Kidney (tissue), 14 donors: Measurements from ENCODE around the gene SFMBT2. TPM values are rescaled to one million over a fixed set of nuclear protein-coding genes. Genes with fewer than 3 reads are reported as not detected.

Experiments used
- DNase-seq, 5 donors: peaks; one replicate each; pipeline ENCODE4 v3.0.0-alpha.2; 2013 to 2020
- FAIRE-seq: peaks from 2 replicates; lab custom pipeline; 2012; peaks lifted over from hg19 to GRCh38; lab: Jason Lieb, UNC
- H3K27ac ChIP-seq, 2 donors: one replicate each; pipeline ENCODE4 v1.7.0; 2013; ENCODE audit warnings: low read depth in 2 of 2, low read length in 2 of 2, inconsistent platforms in 1 of 2
- H3K27me3 ChIP-seq: one replicate; pipeline ENCODE4 v1.7.1; 2013; ENCODE audit warnings: low read length, inconsistent platforms; ENCODE audit not compliant: control insufficient read depth, insufficient read depth
- H3K36me3 ChIP-seq, 3 donors: one replicate each; pipeline versions ENCODE4 v1.7.0 to v1.7.1; 2013; ENCODE audit warnings: low read length in 3 of 3, control low read depth in 1 of 3, inconsistent platforms in 1 of 3; ENCODE audit not compliant: insufficient read depth in 3 of 3, control insufficient read depth in 2 of 3
- H3K4me1 ChIP-seq, 3 donors: one replicate each; pipeline versions ENCODE4 v1.7.0 to v1.7.1; 2013; ENCODE audit warnings: low read length in 3 of 3, inconsistent platforms in 1 of 3, low read depth in 1 of 3; ENCODE audit not compliant: control insufficient read depth in 2 of 3, insufficient read depth in 2 of 3
- H3K4me3 ChIP-seq, 3 donors: one replicate each; pipeline versions ENCODE4 v1.7.0 to v1.8.1; 2013; ENCODE audit warnings: low read length in 3 of 3, control low read depth in 1 of 3, inconsistent platforms in 1 of 3
- H3K9ac ChIP-seq, 3 donors: one replicate each; pipeline versions ENCODE4 v1.7.0 to v1.7.1; 2013; ENCODE audit warnings: low read length in 3 of 3, control low read depth in 1 of 3, inconsistent platforms in 1 of 3
- H3K9me3 ChIP-seq, 3 donors: one replicate each; pipeline versions ENCODE4 v1.7.0 to v1.7.1; 2013; ENCODE audit warnings: low read length in 3 of 3, control low read depth in 1 of 3, inconsistent platforms in 1 of 3; ENCODE audit not compliant: control insufficient read depth in 2 of 3, insufficient read depth in 1 of 3
- intact Hi-C: fragments of 100-400 bp; cut with DNase I; formaldehyde crosslinking; loops from one replicate; pipeline ENCODE4 v1.11.1; 2022
- polyA plus RNA-seq: library from polyadenylated mRNA; stranded (reverse); fragments of 350-450 nt; fragmentation: Illumina TruSeq; extraction: RNeasy Lipid Tissue Mini Kit (QIAGEN cat#74804); gene quantifications from one replicate; pipeline ENCODE4 v1.2.3, GENCODE V29; 2014; ENCODE audit warnings: low read depth, low replicate concordance; ENCODE audit not compliant: insufficient read depth
- total RNA-seq: library from RNA; stranded (reverse); fragmentation: NEBNext Ultra II Directional; extraction: Animal tissue kit (Norgen Biotek cat#: 25700); gene quantifications from one replicate; pipeline ENCODE4 v1.2.1, GENCODE V29; 2021
- TF ChIP-seq, protein P1 (sequence below): IDR thresholded peaks from 3 replicates; pipeline ENCODE4 v1.5.1; 2012; ENCODE audit warnings: mild to moderate bottlenecking, moderate library complexity, borderline replicate concordance; ENCODE audit not compliant: insufficient read depth; ENCODE audit errors: extremely low read depth
- donor health status: control.
- donor health status: control.
- donor health status: control.
- donor health status: control.
- donor health status: control.
- donor health status: DM: yes; HTN: yes; CAD: no.
- donor health status: Normal renal cell carcinoma (clear cell type).

SFMBT2 gene
- total and polyA plus RNA-seq, 2 donors from 2014 or later, result 1.2 to 15.3 TPM

DNA sequence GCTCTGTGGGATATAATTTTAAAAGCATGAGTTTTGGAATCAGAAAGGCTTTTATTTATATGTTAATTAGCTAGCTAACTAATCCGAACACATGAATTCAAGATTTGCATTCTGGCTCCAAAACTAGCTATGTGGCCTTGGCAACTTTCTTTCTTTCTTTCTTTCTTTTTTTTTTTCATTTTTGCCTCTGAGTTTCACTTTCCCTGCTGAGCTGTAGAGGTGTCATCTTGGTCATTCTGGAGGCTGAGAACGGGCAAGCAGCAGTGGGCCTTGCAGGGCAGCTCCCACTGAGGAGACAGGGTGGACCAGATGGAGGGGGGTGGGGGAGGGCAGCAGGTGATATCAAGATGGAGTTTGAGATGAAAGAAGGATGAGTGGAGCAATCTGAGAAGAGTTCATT, 24.8 kb upstream of the SFMBT2 start:
- TF ChIP-seq, protein P1, sequence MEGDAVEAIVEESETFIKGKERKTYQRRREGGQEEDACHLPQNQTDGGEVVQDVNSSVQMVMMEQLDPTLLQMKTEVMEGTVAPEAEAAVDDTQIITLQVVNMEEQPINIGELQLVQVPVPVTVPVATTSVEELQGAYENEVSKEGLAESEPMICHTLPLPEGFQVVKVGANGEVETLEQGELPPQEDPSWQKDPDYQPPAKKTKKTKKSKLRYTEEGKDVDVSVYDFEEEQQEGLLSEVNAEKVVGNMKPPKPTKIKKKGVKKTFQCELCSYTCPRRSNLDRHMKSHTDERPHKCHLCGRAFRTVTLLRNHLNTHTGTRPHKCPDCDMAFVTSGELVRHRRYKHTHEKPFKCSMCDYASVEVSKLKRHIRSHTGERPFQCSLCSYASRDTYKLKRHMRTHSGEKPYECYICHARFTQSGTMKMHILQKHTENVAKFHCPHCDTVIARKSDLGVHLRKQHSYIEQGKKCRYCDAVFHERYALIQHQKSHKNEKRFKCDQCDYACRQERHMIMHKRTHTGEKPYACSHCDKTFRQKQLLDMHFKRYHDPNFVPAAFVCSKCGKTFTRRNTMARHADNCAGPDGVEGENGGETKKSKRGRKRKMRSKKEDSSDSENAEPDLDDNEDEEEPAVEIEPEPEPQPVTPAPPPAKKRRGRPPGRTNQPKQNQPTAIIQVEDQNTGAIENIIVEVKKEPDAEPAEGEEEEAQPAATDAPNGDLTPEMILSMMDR, result no peak
- intact Hi-C loops, result no loop called here
- Histone ChIP-seq H3K4me3 (no peak overlapping the region), H3K36me3 (no peaks in the 10 kb centered on the region), H3K9ac (no peak overlapping the region), H3K4me1 (no peaks in the 10 kb centered on the region), H3K27me3 (no peaks in the 10 kb centered on the region), H3K9me3 (no peaks in the 10 kb centered on the region), H3K27ac (no peak overlapping the region)
- FAIRE-seq (no peak), DNase-seq (no peak)

DNA sequence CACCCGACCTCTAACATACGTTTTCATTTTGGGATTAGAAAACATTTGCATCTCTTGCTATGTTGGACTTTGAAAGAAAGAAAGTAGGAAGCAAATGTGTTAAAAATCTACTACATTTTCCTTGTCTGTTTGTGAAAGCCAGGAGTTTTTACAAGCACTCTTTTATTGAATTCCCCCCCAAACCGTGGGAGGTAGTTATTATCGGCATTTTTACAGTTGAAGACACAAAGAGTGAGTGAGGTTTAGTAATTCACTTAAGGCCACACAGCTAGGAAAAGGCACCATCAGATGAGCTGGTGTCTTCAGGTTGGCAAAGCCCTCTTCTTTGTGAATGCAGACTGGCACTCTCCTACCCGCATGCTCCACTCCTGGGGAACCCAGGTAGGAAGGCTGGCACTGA, 23.5 kb upstream of the SFMBT2 start:
- H3K4me3 ChIP-seq, result no peak overlapping the region
- no peak overlapping the region for H3K9ac ChIP-seq
- no peaks in the 10 kb centered on the region for H3K9me3 ChIP-seq
- no peak overlapping the region for H3K27ac ChIP-seq
- FAIRE-seq (no peak), DNase-seq (no peak)
- H3K36me3 ChIP-seq, result no peaks in the 10 kb centered on the region
- H3K27me3 ChIP-seq, result no peaks in the 10 kb centered on the region
- H3K4me1 ChIP-seq, result no peaks in the 10 kb centered on the region
- TF ChIP-seq, protein P1, result no peak
- intact Hi-C loops, result no loop called here

DNA sequence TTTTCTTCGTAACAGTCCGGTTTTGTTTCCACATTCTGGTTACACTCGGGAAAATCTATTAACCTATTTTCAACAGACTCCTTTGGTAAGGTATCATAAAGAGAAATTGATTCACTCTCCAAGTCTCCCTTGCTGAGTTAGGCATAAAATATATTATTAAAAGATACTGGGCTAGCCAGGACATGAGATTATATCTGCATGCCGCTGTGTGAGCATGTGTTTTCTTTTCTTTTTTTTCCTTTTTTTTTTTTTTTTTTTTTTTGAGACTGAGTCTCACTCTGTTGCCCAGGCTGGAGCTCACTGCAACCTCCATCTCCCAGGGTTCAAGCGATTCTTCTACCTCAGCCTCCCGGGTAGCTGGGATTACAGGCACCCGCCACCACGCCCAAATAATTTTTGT, 23.0 kb upstream of the SFMBT2 start:
- Histone ChIP-seq H3K9ac (no peak overlapping the region), H3K27ac (no peak overlapping the region), H3K4me3 (peak overlapping the region in 1 of 3 donors; percentile 24), H3K9me3 (no peaks in the 10 kb centered on the region), H3K27me3 (no peaks in the 10 kb centered on the region), H3K36me3 (no peaks in the 10 kb centered on the region), H3K4me1 (no peaks in the 10 kb centered on the region)
- intact Hi-C loops, result no loop called here
- FAIRE-seq (no peak), DNase-seq (no peak)
- TF ChIP-seq, protein P1, result no peak
